GM18526 (cell line): ENCODE results near the gene FRMD1.

Source experiments
- POLR2A ChIP-seq: IDR thresholded peaks from 3 replicates; pipeline ENCODE4 v1.6.1; 2011; ENCODE audit not compliant: insufficient read length; ENCODE audit errors: extremely low read depth

The FRMD1 gene

GRCh38 chr6:168050225-168050880, 28.7 kb downstream of the FRMD1 start:
- TF ChIP-seq POLR2A, result no peak

DNA sequence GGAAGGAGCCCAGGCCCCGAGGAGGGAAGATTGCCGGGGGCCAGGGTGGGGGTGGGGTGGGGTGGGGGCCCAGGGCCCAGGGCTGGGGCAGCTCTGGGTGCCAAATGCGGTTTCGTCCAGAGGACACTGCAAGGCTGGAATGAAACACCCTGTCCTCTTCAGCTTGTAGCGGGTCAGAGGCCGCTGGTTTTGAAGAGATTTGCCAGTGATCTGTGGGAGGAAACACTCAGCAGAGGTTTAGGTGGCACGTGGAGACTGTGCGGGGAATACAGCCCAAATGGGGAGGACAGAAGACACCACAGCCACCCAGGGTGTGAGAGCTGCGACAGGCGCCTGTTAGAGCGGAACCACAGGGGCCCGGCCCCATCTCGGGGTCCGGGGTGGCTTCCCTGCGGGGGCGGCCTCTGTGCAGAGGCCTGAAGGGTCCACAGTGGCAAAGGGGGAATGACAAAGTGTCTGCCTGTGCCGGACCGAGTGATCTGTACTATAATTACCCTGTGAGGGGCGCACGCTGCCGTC, 29.2 kb downstream of the FRMD1 start:
- TF ChIP-seq POLR2A, result no peak

DNA sequence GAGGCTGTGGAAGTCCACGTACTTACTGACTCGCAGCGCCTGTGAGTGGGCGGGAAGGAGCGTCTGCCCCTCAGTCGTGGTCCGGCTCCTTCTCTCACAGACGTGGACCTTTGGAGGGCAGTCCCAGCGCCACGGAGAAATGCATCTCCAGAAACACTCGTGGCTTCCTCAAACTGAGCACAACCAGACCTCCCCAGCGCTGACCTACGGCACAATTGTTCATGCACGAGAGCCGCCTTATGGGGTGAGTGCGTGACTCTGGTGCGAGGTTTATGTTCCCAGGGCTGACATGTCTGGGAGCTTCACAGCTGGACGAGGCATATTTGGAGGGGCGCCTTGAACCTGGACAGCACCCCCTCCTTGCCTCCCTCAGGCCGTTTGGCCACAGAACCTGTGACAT, 29.7 kb downstream of the FRMD1 start:
- TF ChIP-seq POLR2A, result no peak

GRCh38 chr6:168048724-168049025, 30.3 kb downstream of the FRMD1 start:
- no peak for TF ChIP-seq POLR2A

DNA sequence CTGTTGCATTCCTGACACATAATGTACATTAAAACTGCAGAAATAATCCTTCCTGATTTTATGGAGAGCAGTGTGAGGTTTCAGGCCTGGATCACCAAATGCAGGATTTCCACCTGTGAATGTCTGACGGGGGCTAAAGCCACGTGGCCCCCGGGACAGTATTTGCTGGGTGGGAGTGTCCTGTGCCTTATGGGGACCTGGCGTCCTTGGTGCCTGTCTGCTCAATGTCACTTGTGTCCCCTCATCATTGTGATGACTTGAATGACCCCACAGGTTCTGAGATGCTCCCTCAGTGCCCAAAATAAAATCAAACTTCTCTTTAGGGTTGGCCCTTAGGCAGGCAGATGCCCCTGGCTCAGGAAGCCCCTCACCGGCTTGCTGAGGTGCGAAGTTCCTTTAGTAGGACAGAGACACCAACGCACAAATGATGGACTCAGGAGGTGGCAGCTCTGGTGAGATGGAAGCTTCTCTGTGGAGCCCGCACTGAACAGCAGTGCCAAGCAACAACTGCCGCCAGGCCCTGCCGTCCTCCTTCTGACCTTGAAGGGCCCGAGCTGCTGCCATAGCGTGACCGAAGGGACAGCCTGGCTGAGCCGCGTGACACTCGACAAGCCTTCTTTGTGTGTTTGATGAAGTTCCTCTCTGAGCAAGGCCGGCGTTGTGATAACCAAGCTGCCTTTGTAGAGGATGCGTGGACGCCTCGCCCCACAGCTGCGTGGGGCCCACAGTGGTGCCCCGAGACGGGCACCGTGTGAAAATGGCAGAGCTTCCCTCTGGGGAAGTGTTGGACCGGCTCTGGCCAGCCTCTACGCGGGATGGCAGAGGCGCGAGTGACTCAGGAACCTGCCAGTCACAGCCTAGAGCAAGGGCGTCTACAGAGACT, 30.9 kb downstream of the FRMD1 start:
- no peak for TF ChIP-seq POLR2A

- no peak for TF ChIP-seq POLR2A
These were observed 32.3 kb downstream of the FRMD1 start for GRCh38 chr6:168046696-168047095.

DNA sequence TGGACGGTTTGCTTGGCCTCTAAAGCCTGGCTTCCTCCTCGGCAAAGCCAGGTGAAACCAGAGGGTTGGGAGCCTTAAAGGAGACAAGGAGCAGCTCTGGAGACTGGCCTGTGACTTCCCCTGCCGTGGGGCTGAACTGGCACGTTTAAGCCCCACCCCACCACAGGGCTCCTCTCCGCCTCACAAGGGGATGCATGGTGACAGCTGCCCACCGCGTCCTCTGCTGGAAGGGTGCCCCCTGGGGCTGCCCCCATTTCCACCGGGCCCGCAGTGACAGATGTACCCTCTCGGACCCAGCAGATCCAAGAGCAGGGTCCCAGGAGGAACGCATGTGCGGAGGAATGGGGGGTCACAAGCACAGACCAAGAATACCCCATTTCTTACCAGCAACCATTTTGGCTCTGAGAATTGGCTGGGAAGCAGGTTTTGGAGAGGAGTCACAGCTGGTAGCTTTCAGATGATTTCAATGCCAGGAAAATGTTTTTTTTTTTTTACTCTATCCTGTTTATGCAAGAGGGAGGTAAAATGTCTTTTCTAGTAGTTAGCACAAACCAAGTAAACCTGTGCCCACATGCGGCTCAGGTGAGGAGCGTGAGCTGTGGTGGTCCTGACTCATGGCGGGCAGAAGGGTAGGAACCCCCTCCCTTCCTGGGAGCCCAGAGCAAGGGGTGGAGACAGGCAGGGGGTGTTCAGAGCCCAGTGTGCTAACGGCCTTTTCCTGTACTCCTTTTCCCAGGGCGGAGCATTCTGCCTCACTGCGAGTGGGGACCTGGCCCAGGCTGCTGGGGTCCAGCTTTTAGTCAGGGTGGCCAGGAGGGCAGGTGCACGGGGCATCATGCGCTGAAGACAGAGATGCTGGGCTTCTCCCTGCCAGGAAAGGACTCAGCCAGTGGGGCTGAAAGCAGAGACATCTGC, 33.0 kb downstream of the FRMD1 start:
- TF ChIP-seq POLR2A, result no peak

GRCh38 chr6:168045141-168045691, 33.8 kb downstream of the FRMD1 start:
- no peak for TF ChIP-seq POLR2A

DNA sequence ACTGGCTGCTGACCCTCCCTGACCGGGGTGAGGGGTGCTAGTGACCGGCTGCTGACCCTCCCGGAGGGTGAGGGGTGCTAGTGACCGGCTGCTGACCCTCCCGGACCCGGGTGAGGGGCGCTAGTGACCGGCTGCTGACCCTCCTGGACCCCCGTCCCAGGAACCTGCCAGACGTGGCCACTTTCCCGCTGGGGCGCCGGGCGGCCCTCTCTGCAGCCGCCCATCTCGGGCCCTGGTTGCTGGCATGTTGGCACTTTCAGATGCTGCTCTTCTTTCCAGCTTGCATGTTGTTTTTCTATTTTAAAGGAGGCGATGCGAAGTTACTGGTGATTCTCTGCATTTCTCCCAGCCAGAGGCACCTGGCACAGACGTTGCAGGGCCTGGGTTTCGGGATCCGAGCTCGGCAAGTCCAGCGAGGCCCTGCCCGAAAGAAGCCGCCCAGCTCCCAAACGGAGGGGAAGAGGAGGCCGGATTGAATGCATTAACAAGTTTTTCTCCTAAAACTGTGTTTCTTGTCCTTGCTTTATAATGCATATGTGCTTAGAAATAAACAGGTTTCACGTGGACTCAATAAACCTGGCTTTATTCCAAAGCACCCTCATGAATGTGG, 34.4 kb downstream of the FRMD1 start:
- no peak for TF ChIP-seq POLR2A

DNA sequence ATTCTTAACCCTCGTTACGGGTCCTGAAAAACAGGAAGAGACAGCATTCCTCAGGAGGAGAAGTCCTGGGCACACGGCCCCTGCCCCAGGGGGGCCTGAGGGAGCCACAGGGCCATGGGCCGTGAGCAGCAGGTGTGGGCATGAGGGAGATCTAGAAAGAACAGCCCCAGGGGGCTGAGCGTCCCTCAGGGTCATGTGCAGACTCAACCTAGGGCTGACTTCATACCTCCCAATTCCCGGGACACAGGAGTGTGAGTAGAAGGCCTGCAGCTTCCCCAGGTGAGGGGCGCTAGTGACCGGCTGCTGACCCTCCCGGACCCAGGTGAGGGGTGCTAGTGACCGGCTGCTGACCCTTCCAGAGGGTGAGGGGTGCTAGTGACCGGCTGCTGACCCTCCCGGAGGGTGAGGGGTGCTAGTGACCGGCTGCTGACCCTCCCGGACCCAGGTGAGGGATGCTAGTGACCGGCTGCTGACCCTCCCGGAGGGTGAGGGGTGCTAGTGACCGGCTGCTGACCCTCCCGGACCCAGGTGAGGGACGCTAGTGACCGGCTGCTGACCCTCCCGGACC, 35.1 kb downstream of the FRMD1 start:
- no peak for TF ChIP-seq POLR2A

DNA sequence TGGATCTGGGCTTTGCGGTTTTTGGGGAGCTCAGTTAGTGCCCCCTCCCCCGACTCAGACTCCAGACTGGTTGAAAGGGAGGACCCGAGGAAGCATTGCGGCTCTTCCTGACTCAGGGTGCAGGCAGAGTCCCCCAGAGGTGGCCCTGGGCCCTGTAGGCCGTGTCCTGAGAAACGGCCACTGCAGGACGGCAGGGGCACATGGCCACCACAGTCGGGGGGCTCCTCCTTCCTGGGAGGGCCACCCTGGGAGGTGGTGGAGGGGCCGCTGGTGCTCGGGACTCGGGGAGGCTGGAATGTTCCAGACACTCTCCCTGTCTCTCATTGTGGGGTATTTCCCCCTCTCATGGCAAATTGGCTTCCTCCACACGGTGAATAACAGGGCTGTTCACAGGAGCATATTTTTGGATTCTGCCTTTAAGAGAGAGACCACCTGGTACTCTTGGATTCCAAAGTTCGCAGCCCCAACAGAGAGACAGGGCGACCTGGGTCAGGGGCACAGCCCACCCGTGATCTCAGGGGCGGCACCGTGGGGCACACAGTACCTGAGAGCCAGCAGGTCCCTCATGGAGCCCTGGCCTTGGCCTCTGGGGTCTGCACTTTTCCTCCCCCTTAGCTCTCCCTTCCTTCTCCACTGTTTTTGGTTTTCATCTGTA, 35.7 kb downstream of the FRMD1 start:
- no peak for TF ChIP-seq POLR2A

DNA sequence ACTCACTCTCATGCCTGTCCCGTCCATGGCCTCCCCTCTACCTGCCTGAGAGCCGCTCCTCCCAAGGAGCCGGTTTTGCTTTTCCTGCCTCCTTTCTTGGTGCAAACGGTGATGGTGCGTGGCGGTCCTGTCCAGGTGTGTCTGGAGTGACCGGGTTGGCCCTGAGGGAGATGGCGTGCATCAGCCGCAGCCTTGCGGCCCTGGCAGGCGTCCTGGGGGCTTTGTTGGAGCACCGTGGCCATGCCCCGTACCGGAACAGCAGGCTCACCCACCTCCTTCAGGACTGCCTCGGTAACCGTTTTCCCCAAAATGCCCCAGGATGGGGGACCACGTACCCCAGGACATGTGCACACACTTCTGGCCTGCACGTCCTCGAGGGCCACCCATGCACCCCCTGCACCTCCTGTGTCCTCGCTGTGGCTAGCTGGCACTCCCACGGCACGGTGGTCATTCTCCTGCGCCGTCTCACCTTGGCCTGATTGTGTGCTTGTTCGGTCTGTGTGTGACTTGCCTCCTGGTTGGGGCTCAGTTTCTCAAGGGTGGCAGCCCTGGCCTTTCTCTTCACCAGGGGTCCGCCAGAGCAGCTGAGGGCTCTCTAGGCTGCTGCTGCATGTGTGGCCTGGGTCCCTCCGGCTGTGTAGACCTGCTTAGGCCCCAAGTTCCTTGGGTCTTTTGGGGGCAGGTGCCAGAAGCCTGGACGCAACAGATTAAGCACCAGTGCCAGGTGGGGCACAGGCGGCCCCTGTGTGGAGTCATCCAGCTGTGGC, 36.4 kb downstream of the FRMD1 start:
- no peak for TF ChIP-seq POLR2A

DNA sequence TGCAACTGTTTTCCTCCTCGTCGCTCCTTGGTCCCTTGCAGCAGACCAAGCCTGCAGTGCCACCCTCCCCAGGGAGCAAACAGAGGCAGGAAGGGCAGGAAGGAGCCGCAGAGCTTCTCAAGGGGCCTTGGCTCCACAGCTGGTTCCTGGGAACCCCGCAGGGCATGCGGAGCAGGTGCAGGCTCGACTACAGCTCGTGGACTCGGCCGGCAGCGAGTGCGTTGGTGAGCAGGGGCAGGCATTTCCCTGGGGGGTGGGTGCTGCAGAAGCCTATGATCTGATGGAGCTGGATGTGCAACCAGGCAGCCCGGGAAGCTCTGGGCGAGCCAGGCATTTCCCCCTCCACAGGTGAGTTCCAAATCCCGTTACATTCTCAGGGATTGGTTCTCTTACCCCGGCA, 37.1 kb downstream of the FRMD1 start:
- TF ChIP-seq POLR2A, result no peak
